IPS-11a (cell line): ENCODE results near the gene ATN1.

ENCODE experiments used
- H3K4me3 ChIP-seq: one replicate; pipeline ENCODE4 v1.5.1; 2013; ENCODE audit warnings: low read depth, low read length, control low read depth

ATN1 gene

GRCh38 chr12:6925540-6926279 is 2.0 kb upstream of the ATN1 start:
- peak overlapping the region; percentile 50 for H3K4me3 ChIP-seq

- H3K4me3 ChIP-seq: peak overlapping the region; percentile 90
These were observed 403 bp downstream of the ATN1 start for GRCh38 chr12:6928022-6928702.

- peak overlapping the region; percentile 90 for H3K4me3 ChIP-seq
These were observed 1.1 kb downstream of the ATN1 start for GRCh38 chr12:6928703-6929407.

- peak overlapping the region; percentile 90 for H3K4me3 ChIP-seq
These were observed 2.0 kb downstream of the ATN1 start for GRCh38 chr12:6929466-6930452.

- H3K4me3 ChIP-seq: no peak overlapping the region
These were observed 5.0 kb downstream of the ATN1 start for GRCh38 chr12:6932766-6933165.

GRCh38 chr12:6934110-6934509 is 6.4 kb downstream of the ATN1 start:
- H3K4me3 ChIP-seq: no peak overlapping the region

GRCh38 chr12:6935371-6936193 is 7.8 kb downstream of the ATN1 start:
- H3K4me3 ChIP-seq: no peak overlapping the region

- H3K4me3 ChIP-seq: no peak overlapping the region
These were observed 8.5 kb downstream of the ATN1 start for GRCh38 chr12:6936194-6936635.

- H3K4me3 ChIP-seq: no peak overlapping the region
These were observed 9.1 kb downstream of the ATN1 start for GRCh38 chr12:6936636-6937480.

- H3K4me3 ChIP-seq: peak overlapping the region; percentile 54
These were observed 10.0 kb downstream of the ATN1 start for GRCh38 chr12:6937481-6938352.

GRCh38 chr12:6938353-6939190 is 10.8 kb downstream of the ATN1 start:
- peak overlapping the region; percentile 25 for H3K4me3 ChIP-seq

- no peak overlapping the region for H3K4me3 ChIP-seq
These were observed 11.4 kb downstream of the ATN1 start for GRCh38 chr12:6939191-6939540.

- no peak overlapping the region for H3K4me3 ChIP-seq
These were observed 13.5 kb downstream of the ATN1 start for GRCh38 chr12:6941267-6941666.

GRCh38 chr12:6941782-6942181 is 14.0 kb downstream of the ATN1 start:
- H3K4me3 ChIP-seq: no peak overlapping the region

- no peak overlapping the region for H3K4me3 ChIP-seq
These were observed 14.5 kb downstream of the ATN1 start for GRCh38 chr12:6942331-6942665.

GRCh38 chr12:6943389-6943721 is 15.6 kb downstream of the ATN1 start:
- H3K4me3 ChIP-seq: no peak overlapping the region

- peak within 1 kb of the TSS; percentile 90 for H3K4me3 ChIP-seq
These were observed 16.1 kb downstream of the ATN1 start, which contains the start of the genes C12orf57 and RNU7-1 for GRCh38 chr12:6943722-6944380. Gene C12orf57, plus strand, starts transcription at chr12:6944022. Its CDS starts 100 bp downstream, at chr12:6944122. Gene RNU7-1, plus strand, starts transcription at chr12:6943816.
